PFSK-1 (cell line): ENCODE measurements around the gene FAM219B. TPM values are rescaled to one million over a fixed set of nuclear protein-coding genes. Genes with fewer than 3 reads are reported as not detected.

Experiments
- FOXP2 ChIP-seq: optimal IDR thresholded peaks from 2 replicates; pipeline ENCODE3; 2011; ENCODE audit warnings: borderline replicate concordance, control low read depth, inconsistent platforms; ENCODE audit not compliant: insufficient read depth; ENCODE audit errors: extremely low read length, extremely low read depth
- POLR2AphosphoS5 ChIP-seq: IDR thresholded peaks from 2 replicates; pipeline ENCODE4 v1.6.1; 2012; ENCODE audit warnings: low read depth, mild to moderate bottlenecking, control low read depth, low read length, moderate library complexity
- REST ChIP-seq, 2 experiments: IDR thresholded peaks; 2 replicates each; pipeline versions ENCODE4 v1.6.1 to v1.8.0; 2011 to 2012; ENCODE audit warnings: low read depth in 2 of 2, low read length in 2 of 2, control low read depth in 1 of 2, inconsistent platforms in 1 of 2, mild to moderate bottlenecking in 1 of 2, moderate library complexity in 1 of 2; ENCODE audit not compliant: insufficient read depth in 1 of 2
- SIN3A ChIP-seq: IDR thresholded peaks from 2 replicates; pipeline ENCODE4 v1.6.1; 2012; ENCODE audit warnings: mild to moderate bottlenecking, low read length, moderate library complexity, borderline replicate concordance; ENCODE audit not compliant: insufficient read depth
- TAF1 ChIP-seq: IDR thresholded peaks from 2 replicates; pipeline ENCODE4 v1.6.1; 2012; ENCODE audit warnings: low read length, control low read depth, borderline replicate concordance; ENCODE audit not compliant: insufficient read depth
- polyA plus RNA-seq: library from polyadenylated mRNA; unstranded; fragments of >200 nt; gene quantifications from one replicate; pipeline ENCODE4 v1.2.1, GENCODE V29; 2012; ENCODE audit warnings: low read depth, missing spikeins; ENCODE audit not compliant: insufficient read length

FAM219B gene, protein sequence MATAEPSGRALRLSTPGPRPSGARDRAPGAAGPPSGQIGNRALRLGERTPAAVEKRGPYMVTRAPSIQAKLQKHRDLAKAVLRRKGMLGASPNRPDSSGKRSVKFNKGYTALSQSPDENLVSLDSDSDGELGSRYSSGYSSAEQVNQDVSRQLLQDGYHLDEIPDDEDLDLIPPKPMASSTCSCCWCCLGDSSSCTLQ
- polyA plus RNA-seq, result 41.7 TPM

DNA sequence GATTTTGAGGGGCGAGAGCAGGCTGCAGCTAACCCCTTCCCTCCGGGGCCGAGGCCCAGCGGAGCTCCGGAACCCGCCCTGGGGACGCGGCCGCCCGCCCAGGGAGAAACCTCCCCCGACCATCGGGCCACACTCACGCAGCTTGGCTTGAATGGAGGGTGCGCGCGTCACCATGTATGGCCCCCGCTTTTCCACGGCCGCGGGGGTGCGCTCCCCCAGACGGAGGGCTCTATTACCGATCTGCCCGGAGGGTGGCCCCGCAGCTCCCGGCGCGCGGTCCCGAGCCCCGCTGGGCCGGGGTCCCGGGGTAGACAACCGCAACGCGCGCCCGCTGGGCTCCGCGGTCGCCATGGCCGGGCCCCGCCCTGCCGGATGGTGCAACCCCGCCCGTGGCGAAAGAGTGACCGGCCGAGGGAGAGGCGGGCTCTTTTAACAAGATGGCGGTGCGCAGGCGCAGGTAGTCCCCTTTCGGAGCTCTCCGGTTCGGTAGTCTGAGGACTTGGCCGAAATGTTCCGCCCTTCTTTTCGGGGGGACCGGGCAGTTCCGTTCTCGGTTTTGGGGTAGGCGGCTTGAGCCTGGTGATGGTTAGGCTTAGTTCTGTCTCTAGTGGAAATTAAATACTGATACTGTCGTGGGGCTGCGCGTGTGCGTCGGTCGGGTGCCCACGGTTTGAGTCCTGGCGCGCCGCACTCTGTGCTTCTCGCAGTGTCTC lies at the start of gene FAM219B:
TSS of gene FAM219B (minus strand) at position 402 of the 713 bp plus-strand sequence. CDS start at position 351, 51 bp downstream.
- TF ChIP-seq FOXP2 (peak; percentile 10), TAF1 (peak; percentile 93), SIN3A (no peak), POLR2AphosphoS5 (peak; percentile 89), REST (IDR thresholded peaks at IDR 0.05; ENCODE audit: insufficient read depth in 1 of 2, low read depth in 2 of 2, low read length in 2 of 2) (peak; percentile 38 to 71; a peak in 3 of 4 replicates)

DNA sequence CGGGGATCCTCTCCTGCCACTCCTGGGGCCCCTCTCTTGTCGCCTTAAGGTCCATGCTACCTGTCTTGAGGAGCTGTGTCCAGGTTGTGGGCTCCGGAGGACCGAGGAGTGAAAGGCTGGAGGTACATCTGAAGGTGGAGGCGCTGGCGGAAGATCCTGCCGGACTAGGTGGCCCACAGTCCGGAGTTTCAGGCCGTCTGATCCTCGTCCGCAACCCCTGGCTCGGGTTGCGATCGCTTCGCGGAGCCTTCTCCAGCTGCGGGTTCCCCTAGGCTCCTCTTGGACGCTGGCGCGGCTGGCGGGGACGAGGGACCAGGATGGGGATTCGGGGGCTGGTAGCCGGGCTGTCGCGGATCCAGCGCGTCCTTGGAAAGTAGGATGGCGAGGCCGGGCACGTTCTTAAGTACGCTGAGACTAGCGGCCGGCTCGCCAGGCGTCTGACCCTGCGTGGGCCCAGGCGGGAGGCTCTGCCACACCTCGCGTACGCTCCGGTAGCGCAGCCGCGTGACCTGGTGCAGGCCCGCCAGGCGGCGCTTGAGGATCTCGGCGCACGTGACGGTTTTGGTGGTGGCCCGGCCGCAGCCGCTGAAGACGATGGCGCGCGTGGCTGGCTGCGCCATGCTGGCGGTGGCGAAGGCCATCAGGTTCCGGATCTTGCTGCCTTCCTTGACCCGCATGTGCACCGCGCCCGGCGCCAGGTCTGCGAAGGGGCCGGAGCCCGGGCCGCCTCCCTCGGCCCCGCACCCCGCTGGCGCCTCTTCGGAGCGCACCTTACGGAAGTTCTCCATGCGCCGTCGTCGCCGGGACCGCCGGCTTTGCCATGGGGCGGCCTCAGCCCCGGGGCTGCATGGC lies 49.4 kb upstream of the FAM219B start:
- no peak for TF ChIP-seq TAF1
- no peak for TF ChIP-seq FOXP2
- no peak for TF ChIP-seq SIN3A
- TF ChIP-seq REST (IDR thresholded peaks at IDR 0.05; ENCODE audit: insufficient read depth in 1 of 2, low read depth in 2 of 2, low read length in 2 of 2), result no peak
- no peak for TF ChIP-seq POLR2AphosphoS5

DNA sequence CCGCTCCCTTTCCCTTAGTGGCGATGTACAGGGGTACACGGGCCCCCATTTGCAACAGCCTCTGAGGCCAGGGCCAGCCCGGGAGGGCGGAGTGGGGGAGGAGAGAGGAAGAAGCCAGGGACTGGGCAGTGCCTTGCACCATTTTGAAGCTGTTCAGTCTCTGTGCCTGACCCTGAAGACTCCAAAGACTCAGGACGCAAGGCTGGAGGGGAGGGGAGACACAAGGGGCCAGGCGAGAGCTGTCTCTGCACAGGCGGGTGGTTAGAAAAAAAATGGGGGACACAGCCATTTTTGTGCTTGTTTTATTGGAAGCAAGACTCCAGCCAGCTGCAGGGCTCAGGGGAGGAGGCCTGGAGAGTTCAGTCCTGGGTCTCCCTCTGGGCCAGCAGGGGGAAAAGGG lies 48.4 kb upstream of the FAM219B start:
- TF ChIP-seq POLR2AphosphoS5 (no peak), FOXP2 (no peak)

GRCh38 chr15:74954515-74954914 lies 47.9 kb upstream of the FAM219B start:
- TF ChIP-seq SIN3A (no peak), TAF1 (no peak), REST (IDR thresholded peaks at IDR 0.05; ENCODE audit: insufficient read depth in 1 of 2, low read depth in 2 of 2, low read length in 2 of 2) (no peak), POLR2AphosphoS5 (no peak), FOXP2 (no peak)

GRCh38 chr15:74951006-74951405 lies 44.4 kb upstream of the FAM219B start:
- TF ChIP-seq REST (IDR thresholded peaks at IDR 0.05; ENCODE audit: insufficient read depth in 1 of 2, low read depth in 2 of 2, low read length in 2 of 2), result no peak
- TF ChIP-seq FOXP2, result no peak
- TF ChIP-seq TAF1, result no peak
- no peak for TF ChIP-seq POLR2AphosphoS5
- TF ChIP-seq SIN3A, result no peak
